ENCODE data around the gene RLN2.

RLN2 gene

DNA sequence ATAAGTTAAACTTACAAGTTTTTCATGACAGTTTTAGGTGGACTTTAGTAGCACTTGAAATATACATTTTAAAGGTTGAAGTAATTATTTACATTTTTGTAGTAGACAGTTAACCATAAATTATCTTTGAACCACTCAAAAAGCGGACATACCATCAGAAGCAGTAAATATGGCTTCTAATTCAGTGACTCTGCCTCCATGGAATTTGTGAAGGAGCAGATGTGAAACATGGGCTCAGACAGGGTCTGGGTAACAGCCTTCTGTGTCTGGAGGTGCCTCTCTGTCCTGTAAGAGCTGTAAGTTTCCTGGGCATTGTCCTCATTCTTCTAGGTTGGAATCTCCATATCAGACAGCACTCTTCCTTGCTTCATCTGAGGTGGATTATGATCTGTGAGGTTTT lies 12.4 kb downstream of the RLN2 start:
- no peak for DNase-seq (ENCODE audit: low read depth)
- no peak overlapping the region for H3K4me3 ChIP-seq (ENCODE audit: control insufficient read depth, low read depth, low read length)
- TF ChIP-seq, protein P1, sequence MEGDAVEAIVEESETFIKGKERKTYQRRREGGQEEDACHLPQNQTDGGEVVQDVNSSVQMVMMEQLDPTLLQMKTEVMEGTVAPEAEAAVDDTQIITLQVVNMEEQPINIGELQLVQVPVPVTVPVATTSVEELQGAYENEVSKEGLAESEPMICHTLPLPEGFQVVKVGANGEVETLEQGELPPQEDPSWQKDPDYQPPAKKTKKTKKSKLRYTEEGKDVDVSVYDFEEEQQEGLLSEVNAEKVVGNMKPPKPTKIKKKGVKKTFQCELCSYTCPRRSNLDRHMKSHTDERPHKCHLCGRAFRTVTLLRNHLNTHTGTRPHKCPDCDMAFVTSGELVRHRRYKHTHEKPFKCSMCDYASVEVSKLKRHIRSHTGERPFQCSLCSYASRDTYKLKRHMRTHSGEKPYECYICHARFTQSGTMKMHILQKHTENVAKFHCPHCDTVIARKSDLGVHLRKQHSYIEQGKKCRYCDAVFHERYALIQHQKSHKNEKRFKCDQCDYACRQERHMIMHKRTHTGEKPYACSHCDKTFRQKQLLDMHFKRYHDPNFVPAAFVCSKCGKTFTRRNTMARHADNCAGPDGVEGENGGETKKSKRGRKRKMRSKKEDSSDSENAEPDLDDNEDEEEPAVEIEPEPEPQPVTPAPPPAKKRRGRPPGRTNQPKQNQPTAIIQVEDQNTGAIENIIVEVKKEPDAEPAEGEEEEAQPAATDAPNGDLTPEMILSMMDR (IDR thresholded peaks at IDR 0.05; ENCODE audit: control insufficient read depth, insufficient read depth, low read depth, low read length, missing control alignments), result no peak

DNA sequence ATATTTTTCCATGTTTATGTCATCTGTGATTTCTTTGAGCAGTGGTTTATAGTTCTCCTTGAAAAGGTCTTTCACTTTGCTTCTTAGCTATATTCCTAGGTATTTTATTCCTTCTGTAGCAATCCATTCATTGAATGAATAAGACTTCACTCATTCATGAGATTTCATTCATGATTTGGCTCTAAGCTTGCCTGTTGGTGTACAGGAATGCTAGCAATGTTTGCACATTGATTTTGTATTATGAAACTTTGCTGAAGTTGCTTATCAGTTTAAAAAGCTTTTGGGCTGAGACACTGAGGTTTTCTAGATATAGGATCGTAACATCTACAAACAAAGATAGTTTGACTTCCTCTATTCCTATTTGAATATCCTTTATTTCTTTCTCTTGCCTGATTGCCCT lies 15.9 kb downstream of the RLN2 start:
- H3K4me3 ChIP-seq (ENCODE audit: control insufficient read depth, low read depth, low read length), result no peak overlapping the region
- DNase-seq (ENCODE audit: low read depth), result no peak
- TF ChIP-seq, protein P1 (IDR thresholded peaks at IDR 0.05; ENCODE audit: control insufficient read depth, insufficient read depth, low read depth, low read length, missing control alignments), result no peak

DNA sequence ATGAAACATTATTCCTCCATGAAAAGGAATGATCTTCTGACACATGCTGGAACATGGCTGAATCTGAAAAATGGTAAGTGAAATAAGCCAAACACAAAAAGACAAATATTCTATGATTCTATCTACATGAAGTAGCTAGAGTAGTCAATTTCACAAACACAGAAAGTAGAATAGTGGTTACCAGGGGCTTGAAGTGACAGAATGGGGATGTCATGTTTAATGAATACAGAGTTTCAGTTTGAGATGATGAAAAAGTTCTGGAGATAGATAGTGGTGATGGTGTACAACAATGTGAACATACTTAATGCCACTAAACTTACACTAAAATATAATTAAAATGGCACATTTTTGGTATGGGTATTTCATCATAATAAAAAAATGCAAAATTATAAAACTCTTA lies 18.3 kb downstream of the RLN2 start:
- H3K4me3 ChIP-seq (ENCODE audit: control insufficient read depth, low read depth, low read length), result no peak overlapping the region
- TF ChIP-seq, protein P1 (IDR thresholded peaks at IDR 0.05; ENCODE audit: control insufficient read depth, insufficient read depth, low read depth, low read length, missing control alignments), result no peak
- no peak for DNase-seq (ENCODE audit: low read depth)

DNA sequence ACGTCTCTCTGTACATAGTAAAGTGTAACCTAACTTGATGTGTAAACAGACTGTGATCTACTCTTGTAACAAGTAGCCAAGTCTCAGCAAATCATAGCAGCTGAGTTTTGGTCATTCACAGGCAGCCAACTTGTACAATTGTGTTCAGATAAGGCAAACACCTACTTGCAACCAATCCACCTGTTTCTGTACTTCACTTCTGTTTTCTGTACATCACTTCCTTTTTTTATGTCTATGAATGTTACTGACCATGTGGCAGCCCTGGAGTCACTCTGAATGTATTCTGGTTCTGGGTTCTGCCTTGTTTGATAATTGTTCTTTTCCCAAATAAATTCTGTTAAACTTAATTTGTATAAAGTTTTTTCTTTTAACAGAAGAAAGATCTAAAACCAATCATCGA lies 26.0 kb downstream of the RLN2 start:
- TF ChIP-seq, protein P1 (IDR thresholded peaks at IDR 0.05; ENCODE audit: control insufficient read depth, insufficient read depth, low read depth, low read length, missing control alignments), result no peak

DNA sequence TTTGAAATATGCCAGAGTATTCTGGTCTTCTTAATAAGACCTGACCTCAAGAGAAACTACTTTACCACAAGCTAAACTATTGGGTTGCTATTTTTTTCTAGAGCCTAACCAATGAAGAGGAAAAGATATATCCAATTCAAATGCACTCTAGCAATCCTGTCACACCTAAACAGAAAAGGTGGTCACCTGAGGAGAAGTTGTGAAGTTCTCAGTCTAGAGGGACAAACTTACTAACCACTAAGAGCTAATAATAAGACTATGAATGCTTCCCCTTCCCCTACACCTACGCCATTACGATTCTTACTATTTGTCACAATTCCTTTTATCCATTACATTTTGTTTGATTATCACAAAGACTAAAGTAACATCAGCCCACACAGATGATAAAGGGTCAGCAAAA lies 29.7 kb downstream of the RLN2 start:
- H3K4me3 ChIP-seq (ENCODE audit: control insufficient read depth, low read depth, low read length), result no peak overlapping the region
- TF ChIP-seq, protein P1 (IDR thresholded peaks at IDR 0.05; ENCODE audit: control insufficient read depth, insufficient read depth, low read depth, low read length, missing control alignments), result no peak
- DNase-seq (ENCODE audit: low read depth), result no peak

More for the DNA sequence above, 26.0 kb downstream of the RLN2 start:
- no peak overlapping the region for H3K4me3 ChIP-seq (ENCODE audit: control insufficient read depth, low read depth, low read length)
- no peak for DNase-seq (ENCODE audit: low read depth)

DNA sequence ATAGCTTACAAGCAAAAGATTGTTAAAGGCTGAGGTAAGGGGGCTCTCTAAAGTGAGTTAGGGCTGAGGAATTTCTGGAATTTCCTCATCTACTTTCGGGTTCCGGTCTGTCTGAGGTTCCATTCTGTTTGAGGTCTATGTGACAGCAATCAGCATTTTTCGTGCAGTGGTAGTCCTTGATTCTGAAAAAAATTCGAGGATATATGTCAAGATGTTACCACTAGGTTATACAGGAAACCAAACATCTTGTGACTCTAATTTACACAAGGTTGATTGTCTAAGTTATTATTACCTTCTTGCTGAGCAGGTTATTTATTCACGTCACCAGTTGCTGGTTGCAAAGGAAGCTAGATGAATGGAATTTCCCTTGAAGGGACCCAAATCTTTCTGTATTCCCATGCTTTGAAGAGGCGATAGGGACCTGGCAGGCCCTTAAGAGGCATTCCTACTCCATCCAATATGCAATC lies 35.2 kb downstream of the RLN2 start:
- TF ChIP-seq, protein P1 (IDR thresholded peaks at IDR 0.05; ENCODE audit: control insufficient read depth, insufficient read depth, low read depth, low read length, missing control alignments), result no peak
- H3K4me3 ChIP-seq (ENCODE audit: control insufficient read depth, low read depth, low read length), result no peak overlapping the region
- no peak for DNase-seq (ENCODE audit: low read depth)

DNA sequence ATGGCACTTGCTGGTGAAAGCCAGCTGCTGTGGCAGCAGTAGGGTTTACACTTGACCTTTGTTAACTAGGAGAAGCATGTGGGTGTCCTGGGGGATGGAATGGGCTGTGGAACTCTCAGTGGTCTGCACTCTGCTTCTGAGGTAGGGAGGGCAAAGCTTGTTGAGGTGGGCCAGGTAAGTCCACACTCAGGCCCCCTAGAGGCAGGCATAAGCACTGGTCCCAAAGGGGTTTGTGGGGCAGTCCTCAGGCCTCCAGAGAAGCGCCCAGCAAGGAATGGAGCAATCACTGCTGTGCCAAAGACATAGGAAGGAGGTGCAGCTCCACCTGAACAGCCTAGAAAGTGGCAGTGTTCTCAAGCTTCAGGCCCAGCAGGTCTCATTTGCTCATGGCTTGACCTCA lies 38.6 kb downstream of the RLN2 start:
- DNase-seq (ENCODE audit: low read depth), result no peak
- no peak overlapping the region for H3K4me3 ChIP-seq (ENCODE audit: control insufficient read depth, low read depth, low read length)
- TF ChIP-seq, protein P1 (IDR thresholded peaks at IDR 0.05; ENCODE audit: control insufficient read depth, insufficient read depth, low read depth, low read length, missing control alignments), result no peak
